NCI-H82 treated with DMSO at 0.1 percent for 48 hours (cell line): Measurements from ENCODE around the gene MED12.

Experiments
- DNase-seq: peaks from one replicate; lab custom pipeline; 2025; ENCODE audit not compliant: unreplicated experiment; lab: John Stamatoyannopoulos, UW

Gene MED12

DNA sequence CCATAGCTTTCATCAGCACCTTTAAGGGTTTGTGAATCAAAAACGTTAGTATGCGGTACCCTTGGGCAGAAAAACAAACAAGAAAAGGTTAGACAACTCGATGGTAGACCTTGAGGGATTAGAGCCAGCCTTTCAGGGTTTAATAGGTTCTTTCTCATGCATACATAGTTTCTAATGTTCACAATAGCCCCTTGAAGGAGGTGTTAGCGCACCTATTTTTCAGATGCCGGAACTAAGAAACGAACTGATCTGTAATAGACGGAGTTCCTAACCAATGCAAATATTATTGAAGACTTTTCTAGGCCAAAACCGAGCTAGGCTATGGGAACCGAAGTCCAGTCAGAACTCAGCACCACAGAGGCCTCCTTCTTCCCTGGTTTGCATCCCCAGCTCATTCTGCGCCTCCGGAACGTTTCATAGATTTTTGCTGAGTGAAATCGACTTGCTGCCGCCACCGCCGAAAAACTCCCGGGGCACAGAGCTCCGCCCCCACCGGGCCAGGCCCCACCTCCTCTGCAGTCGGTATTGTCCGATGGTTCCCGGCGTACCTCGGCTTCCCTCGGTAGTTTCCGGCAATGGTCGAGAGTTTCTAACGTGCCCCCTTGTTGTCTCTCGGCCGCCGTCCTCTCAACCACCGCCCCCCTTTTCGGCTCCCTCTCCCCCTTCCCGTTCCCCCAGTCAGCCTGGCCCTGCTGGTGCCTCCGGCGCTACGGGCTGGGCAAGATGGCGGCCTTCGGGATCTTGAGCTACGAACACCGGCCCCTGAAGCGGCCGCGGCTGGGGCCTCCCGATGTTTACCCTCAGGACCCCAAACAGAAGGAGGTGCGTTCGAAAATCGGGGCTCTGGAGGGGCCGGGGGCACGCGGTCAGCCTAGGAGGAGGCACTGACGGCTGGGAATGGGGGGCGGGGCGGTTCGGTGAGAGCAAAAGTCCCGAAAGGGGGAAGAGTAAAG, at the start of gene MED12:
Gene MED12 (plus strand): TSS at position 565 of the 953 bp plus-strand sequence. CDS start 159 bp downstream, at position 724.
- DNase-seq: peak; percentile 48

DNA sequence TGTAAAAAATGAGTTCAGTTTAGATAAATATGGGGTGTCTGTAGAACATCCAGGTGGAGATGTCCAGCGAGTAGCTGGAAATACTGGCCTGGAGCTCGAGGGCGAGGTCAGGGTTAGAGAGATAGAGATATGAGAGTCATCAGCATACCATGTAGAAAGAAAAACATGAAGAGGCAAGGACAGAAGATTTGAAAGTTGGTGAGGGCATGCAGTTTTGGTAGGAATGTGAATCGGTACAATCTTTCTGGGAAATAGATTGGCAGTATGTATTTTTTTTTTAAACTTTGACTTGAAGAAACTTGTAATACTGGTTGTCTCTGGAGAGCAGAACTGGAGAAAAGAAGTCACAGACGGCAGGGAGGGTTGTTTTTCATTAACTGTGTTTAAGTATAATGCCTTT, 47.9 kb upstream of the MED12 start:
- no peak for DNase-seq

DNA sequence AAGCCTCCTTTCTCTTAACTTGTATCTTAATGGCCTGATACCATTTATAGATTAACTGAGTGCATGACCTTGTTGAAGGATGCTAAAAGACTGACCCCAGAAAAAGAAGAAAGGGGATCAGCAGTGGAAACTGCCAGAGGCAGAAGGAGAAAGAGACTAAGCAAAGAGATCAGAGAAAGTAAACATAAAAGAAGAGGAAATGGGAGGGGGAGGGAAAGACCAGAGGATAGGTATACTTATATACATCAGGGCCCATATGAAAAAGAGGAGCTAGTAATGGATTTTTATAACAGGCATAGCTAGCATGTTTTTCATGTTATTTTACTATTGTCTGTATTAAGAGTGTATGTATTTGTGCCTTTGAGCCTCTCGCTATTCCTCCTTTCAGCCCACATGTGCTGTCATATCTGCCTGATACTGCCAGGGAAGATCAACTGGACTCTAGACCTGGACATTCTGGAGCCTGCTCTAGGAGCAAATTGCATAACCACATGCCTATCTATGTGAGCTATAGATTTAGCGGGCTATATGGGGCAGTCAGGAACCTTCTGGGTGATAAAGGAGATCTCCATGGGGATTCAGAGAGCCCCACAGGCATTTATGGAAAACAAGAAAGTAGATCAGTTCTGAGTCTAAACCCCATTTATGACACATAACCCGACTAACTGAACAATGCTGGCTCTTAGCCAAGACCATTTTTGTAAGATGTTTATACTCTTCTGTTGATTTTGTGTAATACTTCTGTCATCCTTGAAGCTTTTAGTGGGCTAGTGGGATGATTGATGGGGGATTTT, 36.9 kb upstream of the MED12 start:
- DNase-seq: no peak

DNA sequence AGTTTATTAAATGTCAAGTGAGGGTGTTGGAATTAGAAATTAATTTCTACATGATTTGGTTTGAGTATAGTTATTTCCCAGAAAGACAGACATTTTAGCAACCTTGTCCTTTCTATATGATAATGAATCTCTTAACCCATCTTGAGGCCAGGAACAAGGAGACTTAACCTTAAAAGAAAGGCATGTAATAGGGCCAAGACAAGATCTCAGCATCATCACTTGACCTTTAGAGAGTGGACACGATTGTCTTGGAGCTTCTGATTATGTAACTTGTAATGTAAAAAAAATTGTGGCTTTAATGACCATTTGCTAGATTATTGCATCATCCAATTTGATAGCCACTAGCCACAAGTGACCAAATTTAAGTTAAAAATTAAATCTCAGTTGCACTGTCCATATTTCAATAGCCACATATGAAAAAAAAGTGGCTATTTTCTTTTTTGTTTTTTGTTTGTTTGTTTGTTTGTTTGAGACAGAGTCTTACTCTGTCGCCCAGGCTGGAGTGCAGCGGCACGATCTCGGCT, 36.2 kb upstream of the MED12 start:
- DNase-seq: no peak

DNA sequence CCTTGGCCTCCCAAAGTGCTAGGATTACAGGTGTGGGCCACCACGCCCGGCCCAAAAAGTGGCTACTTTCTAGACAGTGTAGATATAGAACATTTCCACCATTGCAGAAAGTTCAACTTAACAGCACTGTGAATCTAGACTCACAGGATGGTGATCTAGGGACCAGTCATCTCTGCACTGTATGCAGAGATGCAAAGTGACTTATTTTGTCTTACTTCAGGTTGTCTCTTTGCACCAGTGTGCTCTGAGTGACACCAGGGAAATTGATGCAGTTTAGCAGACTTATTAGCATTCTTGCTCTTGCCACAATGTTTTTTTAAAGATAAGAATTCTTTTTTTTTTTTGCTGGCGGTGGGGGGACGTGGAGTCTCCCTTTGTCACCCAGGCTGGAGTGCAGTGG, 35.6 kb upstream of the MED12 start:
- DNase-seq: no peak

DNA sequence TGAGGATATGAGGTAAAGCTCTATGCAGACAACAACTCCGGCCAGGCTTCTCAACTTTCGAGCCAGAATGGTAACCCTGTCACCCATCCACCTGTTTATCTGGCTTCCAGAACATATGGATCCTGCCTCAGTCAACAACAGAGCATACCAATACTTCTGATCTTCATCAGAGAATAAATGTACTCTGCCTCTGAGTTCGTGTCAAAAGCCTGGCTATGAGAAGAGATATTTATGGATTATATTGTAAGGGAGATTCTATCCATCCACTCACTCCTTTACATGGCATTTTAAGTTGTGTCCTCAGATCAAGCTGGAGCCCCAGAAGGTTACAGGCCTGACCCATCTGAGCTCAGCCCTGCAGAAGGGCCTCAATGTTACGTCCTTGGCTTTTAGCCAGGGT, 32.5 kb upstream of the MED12 start:
- DNase-seq: no peak

DNA sequence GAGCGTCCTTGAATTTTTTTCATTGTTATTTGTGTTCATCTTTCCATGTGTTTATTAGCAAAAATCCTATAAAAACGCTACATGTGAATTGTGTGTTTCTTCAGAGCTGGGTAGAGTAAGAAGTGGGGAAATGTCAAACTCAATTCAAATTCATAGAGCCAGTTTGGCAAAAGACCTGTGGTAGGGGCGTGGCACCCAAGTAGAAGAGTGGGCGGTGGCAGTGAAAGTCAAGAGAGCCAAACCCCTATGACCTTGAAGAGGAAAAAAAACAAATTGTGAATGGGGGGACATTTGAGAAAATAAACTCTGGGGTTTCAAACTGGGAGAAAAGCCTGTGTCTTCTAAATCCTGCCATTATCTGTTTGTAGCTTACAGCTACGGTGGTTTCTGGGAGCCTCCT, 27.1 kb upstream of the MED12 start:
- DNase-seq: no peak

DNA sequence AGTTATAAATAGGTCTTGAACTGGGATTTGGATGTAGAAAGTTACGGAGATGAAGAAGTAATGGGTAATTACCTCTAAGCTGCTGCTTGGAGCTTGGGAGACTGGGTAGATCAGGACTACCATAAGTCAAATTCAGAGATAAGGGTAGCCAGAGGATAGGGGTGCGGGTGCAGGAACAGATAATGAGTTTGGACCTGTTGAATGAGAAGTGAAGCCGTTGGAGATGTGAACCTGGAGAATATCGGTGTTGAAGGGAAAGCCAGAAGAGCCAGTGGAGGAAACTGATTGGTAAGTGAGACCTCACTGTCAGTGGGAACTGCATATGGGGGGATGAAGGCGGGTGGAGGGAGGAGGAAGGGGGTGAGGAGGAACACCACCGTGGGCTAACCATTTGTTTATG, 23.4 kb upstream of the MED12 start:
- no peak for DNase-seq

DNA sequence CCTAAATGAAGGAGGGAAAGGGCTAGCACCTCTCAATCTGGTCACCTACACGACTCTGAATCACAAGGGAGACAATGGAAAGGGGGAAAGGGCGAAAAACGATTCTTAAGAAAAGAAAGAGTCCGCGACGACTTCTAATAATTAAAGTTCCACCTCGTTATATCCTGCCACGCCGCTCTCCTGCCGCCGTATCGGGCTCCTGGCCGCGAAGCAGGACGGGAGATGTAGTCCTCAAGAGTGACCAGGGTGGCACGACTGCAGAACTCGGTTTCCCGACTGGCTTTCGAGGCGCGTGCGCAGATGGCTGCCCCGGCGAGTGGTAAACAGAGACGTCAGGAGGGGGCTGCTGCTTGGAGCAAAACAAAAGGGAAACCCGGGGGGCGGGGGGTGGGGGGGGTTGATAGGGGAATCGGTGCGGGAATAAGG, 22.8 kb upstream of the MED12 start, which contains the start of gene FOXO4:
Gene FOXO4 (plus strand): TSS at position 297 of the 426 bp plus-strand sequence. CDS start 678 bp downstream, outside the sequence.
- peak; percentile 70 for DNase-seq

DNA sequence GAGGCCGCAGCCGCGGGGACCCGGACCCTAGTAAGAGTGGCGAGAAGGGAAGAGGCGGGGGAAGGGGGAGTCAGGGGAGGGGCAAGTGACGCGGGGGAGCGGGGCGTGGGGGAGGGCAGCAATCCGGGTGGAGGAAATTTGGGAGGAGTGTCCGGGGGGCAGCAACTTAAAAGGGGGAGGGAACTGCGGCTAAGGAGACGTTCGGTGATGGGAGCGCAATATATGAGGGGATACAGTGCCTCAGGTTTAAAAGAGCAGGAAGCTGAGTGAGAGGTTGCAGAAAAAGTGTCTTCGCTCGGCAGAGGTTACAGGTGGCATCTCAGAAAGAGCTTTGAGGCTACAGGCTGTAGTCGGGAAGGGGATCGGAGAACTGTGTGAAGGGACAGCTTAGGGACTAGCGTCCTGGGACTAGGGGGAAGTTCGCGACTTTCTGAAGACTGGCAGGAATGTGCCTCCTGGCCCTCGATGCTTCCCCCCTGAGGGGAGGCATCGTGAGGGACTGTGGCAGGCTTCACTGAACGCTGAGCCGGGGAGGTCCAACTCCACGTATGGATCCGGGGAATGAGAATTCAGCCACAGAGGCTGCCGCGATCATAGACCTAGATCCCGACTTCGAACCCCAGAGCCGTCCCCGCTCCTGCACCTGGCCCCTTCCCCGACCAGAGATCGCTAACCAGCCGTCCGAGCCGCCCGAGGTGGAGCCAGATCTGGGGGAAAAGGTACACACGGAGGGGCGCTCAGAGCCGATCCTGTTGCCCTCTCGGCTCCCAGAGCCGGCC, 22.2 kb upstream of the MED12 start:
- DNase-seq: peak; percentile 62

DNA sequence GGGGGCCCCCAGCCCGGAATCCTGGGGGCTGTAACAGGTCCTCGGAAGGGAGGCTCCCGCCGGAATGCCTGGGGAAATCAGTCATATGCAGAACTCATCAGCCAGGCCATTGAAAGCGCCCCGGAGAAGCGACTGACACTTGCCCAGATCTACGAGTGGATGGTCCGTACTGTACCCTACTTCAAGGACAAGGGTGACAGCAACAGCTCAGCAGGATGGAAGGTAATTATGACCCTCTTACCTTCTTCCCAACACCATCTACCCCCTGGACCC, 21.7 kb upstream of the MED12 start:
- DNase-seq: no peak

DNA sequence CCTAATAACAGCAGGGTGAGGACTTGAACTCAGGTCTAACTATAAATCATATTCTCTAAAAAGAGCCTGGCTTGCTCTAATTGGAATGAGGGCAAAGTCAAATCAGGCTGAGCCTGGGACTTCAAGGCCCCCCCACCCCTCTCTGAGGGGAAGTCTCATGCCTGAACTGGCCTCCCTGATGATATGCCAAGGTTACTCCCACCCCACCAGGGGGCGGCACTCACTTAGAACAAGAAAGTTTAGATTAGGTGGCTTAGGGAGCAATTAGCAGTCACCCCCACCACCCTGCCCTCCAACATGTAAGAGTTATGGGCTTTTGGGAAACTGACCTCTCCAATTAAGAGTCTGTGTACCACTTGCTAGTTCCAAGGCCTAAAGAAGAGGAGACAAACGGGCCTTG, 20.1 kb upstream of the MED12 start:
- DNase-seq: peak; percentile 59

DNA sequence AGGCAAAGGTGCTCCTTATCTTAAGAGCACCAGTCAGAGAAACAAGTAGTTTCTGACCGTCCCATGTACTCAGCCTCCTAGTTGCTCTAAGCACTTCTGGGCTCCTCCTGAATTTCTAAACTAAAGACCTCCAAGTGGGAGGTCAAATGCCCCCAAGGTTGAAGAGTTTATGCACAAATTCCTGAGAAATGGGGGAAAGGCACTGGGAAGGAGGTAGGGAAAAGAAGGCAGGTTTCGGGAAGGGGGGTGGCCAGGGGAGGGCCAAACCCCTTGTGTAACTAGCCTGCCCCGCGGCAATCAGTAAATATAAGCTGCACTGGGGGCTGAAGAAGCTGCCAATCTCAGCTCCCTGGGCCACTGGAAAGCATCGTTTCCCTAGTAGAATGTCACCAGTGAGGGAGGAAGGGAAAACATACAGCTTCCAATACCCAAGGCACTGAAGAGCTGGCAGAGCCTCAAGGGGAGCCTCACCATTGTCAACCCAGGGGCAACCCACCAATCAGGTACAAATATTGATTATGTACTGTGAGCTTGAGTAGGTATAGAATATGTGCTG, 19.4 kb upstream of the MED12 start:
- no peak for DNase-seq

DNA sequence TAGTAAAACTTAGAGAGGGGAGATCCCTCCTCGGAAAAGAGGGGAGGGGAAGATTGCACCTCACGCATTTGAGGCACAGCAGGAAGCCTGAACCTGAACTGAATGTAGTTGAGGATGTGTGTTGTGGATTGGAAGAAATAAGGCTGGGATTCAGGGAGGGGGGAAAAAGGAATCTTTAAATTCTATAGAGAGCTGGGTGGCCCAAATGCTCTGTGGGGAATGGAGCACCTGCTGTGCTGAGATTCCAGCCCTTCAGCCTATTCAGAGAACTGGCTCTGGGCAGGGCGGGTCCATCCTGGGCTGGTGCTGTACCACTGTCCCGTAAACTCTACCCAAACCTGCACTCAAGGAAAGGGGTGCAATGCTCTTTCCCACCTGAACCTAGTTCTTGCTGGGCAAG, 18.7 kb upstream of the MED12 start:
- no peak for DNase-seq

DNA sequence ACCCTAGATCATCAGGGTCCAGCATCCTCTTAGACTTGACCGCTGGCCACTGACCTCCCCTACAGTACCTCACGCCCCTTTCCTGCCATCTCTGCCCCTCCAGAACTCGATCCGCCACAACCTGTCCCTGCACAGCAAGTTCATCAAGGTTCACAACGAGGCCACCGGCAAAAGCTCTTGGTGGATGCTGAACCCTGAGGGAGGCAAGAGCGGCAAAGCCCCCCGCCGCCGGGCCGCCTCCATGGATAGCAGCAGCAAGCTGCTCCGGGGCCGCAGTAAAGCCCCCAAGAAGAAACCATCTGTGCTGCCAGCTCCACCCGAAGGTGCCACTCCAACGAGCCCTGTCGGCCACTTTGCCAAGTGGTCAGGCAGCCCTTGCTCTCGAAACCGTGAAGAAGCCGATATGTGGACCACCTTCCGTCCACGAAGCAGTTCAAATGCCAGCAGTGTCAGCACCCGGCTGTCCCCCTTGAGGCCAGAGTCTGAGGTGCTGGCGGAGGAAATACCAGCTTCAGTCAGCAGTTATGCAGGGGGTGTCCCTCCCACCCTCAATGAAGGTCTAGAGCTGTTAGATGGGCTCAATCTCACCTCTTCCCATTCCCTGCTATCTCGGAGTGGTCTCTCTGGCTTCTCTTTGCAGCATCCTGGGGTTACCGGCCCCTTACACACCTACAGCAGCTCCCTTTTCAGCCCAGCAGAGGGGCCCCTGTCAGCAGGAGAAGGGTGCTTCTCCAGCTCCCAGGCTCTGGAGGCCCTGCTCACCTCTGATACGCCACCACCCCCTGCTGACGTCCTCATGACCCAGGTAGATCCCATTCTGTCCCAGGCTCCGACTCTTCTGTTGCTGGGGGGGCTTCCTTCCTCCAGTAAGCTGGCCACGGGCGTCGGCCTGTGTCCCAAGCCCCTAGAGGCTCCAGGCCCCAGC, 17.6 kb upstream of the MED12 start:
- DNase-seq: no peak

DNA sequence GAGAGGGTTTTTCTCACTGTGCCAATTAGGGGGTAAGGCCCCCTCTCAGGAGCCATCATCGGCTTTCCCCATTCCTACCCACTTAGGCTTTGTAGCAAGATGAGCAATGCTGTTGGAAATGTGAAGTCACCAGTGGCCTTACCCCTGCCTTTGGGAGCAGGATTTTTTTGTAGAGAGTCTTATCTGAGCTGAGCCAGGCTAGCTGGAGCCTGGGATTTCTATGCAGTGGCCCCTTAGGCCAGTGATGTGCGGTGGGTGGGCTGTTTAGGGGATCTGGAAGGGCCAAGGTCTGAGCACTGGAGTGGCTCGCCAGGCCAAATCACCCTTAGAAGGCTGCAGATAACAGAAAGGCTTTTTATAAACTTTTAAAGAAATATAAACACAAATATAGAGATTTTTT, 16.1 kb upstream of the MED12 start:
- DNase-seq: no peak

DNA sequence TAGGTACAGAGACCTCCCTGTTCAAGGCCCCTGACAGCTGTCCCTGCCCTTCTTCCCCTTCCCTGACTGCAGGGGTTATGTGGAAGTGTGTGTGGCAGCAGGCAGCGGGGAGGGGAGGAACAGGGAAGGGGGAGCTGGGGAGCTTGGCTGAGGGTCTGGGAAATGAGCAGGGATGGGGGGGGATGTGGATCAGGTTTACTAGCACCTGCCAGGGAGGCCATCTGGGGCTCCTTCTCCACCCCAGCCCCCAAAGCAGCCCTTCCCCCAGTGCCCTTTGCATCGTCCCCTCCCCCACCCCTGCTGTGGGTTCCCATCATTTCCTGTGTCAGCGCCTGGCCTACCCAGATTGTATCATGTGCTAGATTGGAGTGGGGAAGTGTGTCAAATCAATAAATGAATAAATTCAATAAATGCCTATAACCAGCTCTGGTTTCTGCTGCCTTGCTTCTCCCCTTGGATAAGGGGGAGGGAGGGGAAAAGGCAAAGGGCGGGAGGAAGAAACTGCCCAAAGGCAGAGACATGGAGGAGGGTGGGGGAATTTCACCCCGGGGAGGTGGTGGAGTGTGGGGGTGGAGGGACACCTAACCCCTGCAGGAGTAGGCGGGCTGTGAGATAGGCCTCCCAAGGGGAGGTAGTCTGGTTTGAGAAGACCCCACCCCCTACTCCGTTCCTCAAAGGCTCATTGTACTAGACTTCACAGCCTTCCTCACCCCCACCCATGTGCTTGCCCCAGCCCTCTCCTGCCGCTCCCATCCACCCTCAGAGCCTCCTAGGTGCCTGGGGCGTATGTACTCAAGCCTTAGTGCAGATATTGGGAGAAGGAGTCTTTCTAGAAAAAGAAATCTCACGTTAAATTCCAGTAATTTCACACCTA, 15.0 kb upstream of the MED12 start:
- DNase-seq: peak; percentile 85

DNA sequence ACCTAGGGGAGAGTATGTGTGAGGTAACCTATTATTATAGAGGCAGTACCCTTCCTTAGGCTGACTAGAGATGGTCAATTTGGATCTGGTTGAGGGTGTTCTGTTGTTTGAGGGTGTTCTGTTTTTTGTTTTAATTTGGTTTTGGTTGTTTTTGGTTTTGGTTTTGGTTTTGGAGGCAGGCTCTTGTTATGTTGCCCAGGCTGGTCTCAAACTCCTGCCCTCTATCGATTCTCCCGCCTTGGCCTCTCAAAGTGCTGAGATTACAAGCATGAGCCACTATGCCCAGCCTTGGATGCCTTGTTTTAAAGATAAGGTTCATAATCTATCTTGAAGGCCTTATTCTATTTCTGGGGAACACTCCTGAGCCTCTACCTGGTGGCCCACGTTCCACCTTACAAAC, 12.8 kb upstream of the MED12 start:
- DNase-seq: no peak

DNA sequence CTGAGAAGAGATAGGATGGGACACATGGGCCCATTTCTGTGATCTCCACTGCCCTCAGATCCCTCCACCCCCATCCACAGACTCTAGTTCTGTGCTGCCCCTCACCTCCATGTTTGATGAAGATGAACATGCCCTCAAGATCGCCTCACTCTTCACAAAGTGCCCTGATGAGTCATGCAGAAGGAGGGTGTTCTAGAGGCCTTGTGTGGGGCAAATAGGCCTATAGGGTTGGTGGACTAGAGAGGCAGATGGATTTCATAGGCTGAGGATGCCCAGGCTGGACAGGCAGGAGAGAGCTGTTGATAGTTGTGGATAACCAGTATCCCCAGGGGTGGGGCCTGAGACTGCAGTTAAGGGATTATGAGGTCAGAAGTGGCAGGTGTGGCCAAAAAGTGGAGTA, 12.0 kb upstream of the MED12 start, which contains the start of gene CXorf65:
Gene CXorf65 (minus strand): TSS at position 314 of the 400 bp plus-strand sequence. CDS start 184 bp downstream, at position 130.
- no peak for DNase-seq
